Measurements from ENCODE around the gene PPIL4. TPM values are rescaled to one million over a fixed set of nuclear protein-coding genes. Genes with fewer than 3 reads are reported as not detected.

The PPIL4 gene
- total and polyA plus RNA-seq, 2 donors (not counting 1 experiment from before 2014, with no cell fraction given): 3.1 to 34.3 TPM

DNA sequence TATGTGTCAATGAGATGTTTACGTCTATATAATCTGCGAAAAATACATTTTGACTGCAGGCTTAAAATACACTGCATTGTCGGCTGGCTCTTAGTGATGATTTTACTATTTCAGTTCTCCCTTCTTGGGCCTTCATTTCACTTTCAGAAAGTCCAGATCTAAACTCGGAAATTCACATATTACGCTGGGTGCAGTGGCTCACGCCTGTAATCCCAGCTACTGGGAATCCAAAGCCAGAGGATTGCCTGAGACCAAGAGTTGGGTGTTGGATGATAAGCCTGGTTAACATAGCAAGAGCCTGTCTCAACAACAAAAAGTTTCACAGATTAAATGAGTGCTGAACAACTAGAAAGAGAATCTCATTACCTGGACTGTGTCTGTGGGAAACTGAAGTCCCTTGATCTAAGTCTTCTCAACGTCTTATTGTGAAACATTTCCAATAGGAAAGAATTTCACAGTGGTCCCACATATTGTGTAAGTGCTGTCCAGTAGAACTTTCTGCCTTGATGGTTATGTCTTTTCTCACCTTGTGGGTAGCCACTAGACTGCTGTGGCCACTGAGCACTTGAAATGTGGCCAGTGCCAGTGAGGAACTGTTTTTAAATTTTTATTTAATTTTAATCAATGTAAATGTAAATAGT lies 22.2 kb upstream of the PPIL4 start:
- Histone ChIP-seq H3K36me3 (replicated peaks in 1 of 2; ENCODE audit: control extremely low read depth in 1 of 2, control insufficient read depth in 1 of 2, extremely low read depth in 1 of 2, insufficient read depth in 2 of 2, low read length in 1 of 2) (peaks cover 0 to 9% of the 10 kb centered on the region in 2 experiments), H3K9ac (ENCODE audit: low read length) (peak overlapping the region; percentile 99), H4K20me1 (ENCODE audit: control insufficient read depth, insufficient read depth, low read length, poor library complexity, severe bottlenecking) (peaks cover 28% of the 10 kb centered on the region), H3K4me1 (ENCODE audit: control insufficient read depth in 2 of 2, insufficient read depth in 2 of 2, low read length in 2 of 2) (peaks cover 13 to 26% of the 10 kb centered on the region in 2 donors), H3K9me3 (ENCODE audit: control extremely low read depth in 1 of 3, control insufficient read depth in 2 of 3, insufficient read depth in 1 of 3, low read length in 2 of 3) (no peaks in the 10 kb centered on the region), H2AFZ (ENCODE audit: insufficient read depth, low read depth, low read length, poor library complexity, severe bottlenecking) (no peak overlapping the region), H3K4me3 (ENCODE audit: control extremely low read depth in 1 of 5, extremely low read depth in 1 of 5, insufficient read depth in 1 of 5, low read depth in 2 of 5, low read length in 4 of 5) (peak overlapping the region in 1 of 5 experiments; percentile 8), H3K4me2 (replicated peaks; ENCODE audit: low read depth, low read length, poor library complexity, severe bottlenecking) (peak overlapping the region; percentile 78), H3K27me3 (replicated peaks in 1 of 4; ENCODE audit: control extremely low read depth in 1 of 4, control insufficient read depth in 3 of 4, insufficient read depth in 4 of 4, low read length in 3 of 4) (no peaks in the 10 kb centered on the region), H3K79me2 (ENCODE audit: control insufficient read depth, insufficient read depth, low read length) (peaks cover 59% of the 10 kb centered on the region), H3K27ac (ENCODE audit: low read length in 2 of 2) (peak overlapping the region in 1 of 2 donors; percentile 52)
- peak overlapping the region; percentile 94 for H3K4me3 Mint-ChIP-seq
- WGBS (ENCODE audit: insufficient coverage): 53% methylated on average over 2 of the region's 7 CpGs
- TF ChIP-seq CTCF (IDR thresholded peaks at IDR 0.05): no peak
- DNase-seq (peak; percentile 22), ATAC-seq (ENCODE audit: low read depth) (no peak)
- ChIA-PET CTCF (interaction anchor here (0.6 to 1.2 kb wide), 3 partner anchors 26 to 701 kb away, joined by 3 read pairs; no protein-coding TSS in a partner anchor), POLR2A (interaction anchor here (0.6 kb wide), 1 partner anchor 39 kb away, joined by 3 read pairs; no protein-coding TSS in a partner anchor)
- intact Hi-C loops (cut with micrococcal nuclease): loop anchor here (5.0 to 10.0 kb wide), 3 partner anchors 437 to 1824 kb away; partner anchors contain the start of gene ZBTB2
- H3K4me1 Mint-ChIP-seq: peaks cover 25% of the 10 kb centered on the region
- peak overlapping the region; percentile 80 for H3K27ac Mint-ChIP-seq
- H3K27me3 Mint-ChIP-seq: no peaks in the 10 kb centered on the region
- no peaks in the 10 kb centered on the region for H3K9me3 Mint-ChIP-seq (ENCODE audit: insufficient read depth)

DNA sequence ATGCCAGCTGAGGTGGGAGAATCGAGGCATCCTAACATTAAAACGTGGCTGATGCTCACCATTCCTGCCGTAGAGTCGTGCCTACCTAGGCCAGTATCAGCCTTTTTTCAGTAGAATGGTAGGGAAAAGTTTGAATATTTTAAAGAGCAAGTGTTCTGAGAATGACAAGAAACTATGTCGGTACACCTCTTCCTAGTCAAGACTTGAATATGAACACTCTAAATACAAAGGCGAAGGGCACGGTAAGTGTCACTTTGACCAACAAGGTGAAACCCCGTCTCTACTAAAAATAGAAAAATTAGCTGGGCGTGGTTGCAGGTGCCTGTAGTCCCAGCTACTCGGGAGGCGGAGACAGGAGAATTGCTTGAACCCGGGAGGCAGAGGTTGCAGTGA lies 21.3 kb upstream of the PPIL4 start:
- H3K79me2 ChIP-seq (ENCODE audit: control insufficient read depth, insufficient read depth, low read length): peaks cover 51% of the 10 kb centered on the region
- H4K20me1 ChIP-seq (ENCODE audit: control insufficient read depth, insufficient read depth, low read length, poor library complexity, severe bottlenecking): peaks cover 28% of the 10 kb centered on the region
- H2AFZ ChIP-seq (ENCODE audit: insufficient read depth, low read depth, low read length, poor library complexity, severe bottlenecking): peak overlapping the region; percentile 97
- H3K9me3 Mint-ChIP-seq (ENCODE audit: insufficient read depth): no peaks in the 10 kb centered on the region
- H3K4me1 ChIP-seq (ENCODE audit: control insufficient read depth in 2 of 2, insufficient read depth in 2 of 2, low read length in 2 of 2): peaks cover 13 to 26% of the 10 kb centered on the region in 2 donors
- peak overlapping the region; percentile 94 for H3K4me3 Mint-ChIP-seq
- peak overlapping the region; percentile 99 for H3K9ac ChIP-seq (ENCODE audit: low read length)
- H3K27me3 Mint-ChIP-seq: no peaks in the 10 kb centered on the region
- no peak for ATAC-seq (ENCODE audit: low read depth)
- H3K9me3 ChIP-seq (ENCODE audit: control extremely low read depth in 1 of 3, control insufficient read depth in 2 of 3, insufficient read depth in 1 of 3, low read length in 2 of 3): no peaks in the 10 kb centered on the region
- DNase-seq: no peak
- TF ChIP-seq EZH2 (IDR thresholded peaks at IDR 0.05; ENCODE audit: borderline replicate concordance, insufficient read depth, low read depth, low read length, poor library complexity, severe bottlenecking): no peak
- no peak for TF ChIP-seq CTCF (IDR thresholded peaks at IDR 0.05)
- peak overlapping the region; percentile 93 for H3K27ac Mint-ChIP-seq
- H3K4me2 ChIP-seq (replicated peaks; ENCODE audit: low read depth, low read length, poor library complexity, severe bottlenecking): peak overlapping the region; percentile 78
- no peaks in the 10 kb centered on the region for H3K27me3 ChIP-seq (replicated peaks in 1 of 4; ENCODE audit: control extremely low read depth in 1 of 4, control insufficient read depth in 3 of 4, insufficient read depth in 4 of 4, low read length in 3 of 4)
- CTCF ChIA-PET: no interaction called here
- H3K4me3 ChIP-seq (ENCODE audit: control extremely low read depth in 1 of 5, extremely low read depth in 1 of 5, insufficient read depth in 1 of 5, low read depth in 2 of 5, low read length in 4 of 5): peak overlapping the region; percentile 63 to 100 (median 84)
- 24% methylated on average over 8 of the region's 12 CpGs for WGBS (ENCODE audit: insufficient coverage)
- H3K27ac ChIP-seq (ENCODE audit: low read length in 2 of 2): peak overlapping the region; percentile 84 to 92
- peaks cover 25% of the 10 kb centered on the region for H3K4me1 Mint-ChIP-seq
- peaks cover 0 to 3% of the 10 kb centered on the region in 2 experiments for H3K36me3 ChIP-seq (replicated peaks in 1 of 2; ENCODE audit: control extremely low read depth in 1 of 2, control insufficient read depth in 1 of 2, extremely low read depth in 1 of 2, insufficient read depth in 2 of 2, low read length in 1 of 2)
- POLR2A ChIA-PET: interaction anchor here (0.6 kb wide), 1 partner anchor 38 kb away, joined by 3 read pairs; no protein-coding TSS in a partner anchor
- intact Hi-C loops (cut with micrococcal nuclease): loop anchor here (5.0 to 10.0 kb wide), 3 partner anchors 438 to 1825 kb away; partner anchors contain the start of gene ZBTB2

All from B cell (primary cell).